HEK293 (cell line): ENCODE data around the gene DNAAF8.

ENCODE experiments used
- ATF2 ChIP-seq: fragments of 450-650 bp; formaldehyde crosslinking; IDR thresholded peaks from 2 replicates; pipeline ENCODE4 v1.5.1; 2016; ENCODE audit warnings: missing biosample characterization, missing genetic modification characterization, low read depth
- CTCF ChIP-seq: fragments of 450-650 bp; formaldehyde crosslinking; IDR thresholded peaks from 2 replicates; pipeline ENCODE4 v1.5.1; 2016; ENCODE audit warnings: missing biosample characterization, missing genetic modification characterization
- SP2 ChIP-seq: fragments of 450-650 bp; formaldehyde crosslinking; IDR thresholded peaks from 2 replicates; pipeline ENCODE4 v1.5.1; 2016; ENCODE audit warnings: missing biosample characterization, missing genetic modification characterization
- TSHZ1 ChIP-seq: fragments of 450-650 bp; formaldehyde crosslinking; IDR thresholded peaks from 2 replicates; pipeline ENCODE4 v1.5.1; 2016; ENCODE audit warnings: missing biosample characterization, missing genetic modification characterization, borderline replicate concordance
- ZNF274 ChIP-seq, 2 experiments: fragments of 200-500 bp in 1 of 2; fragments of 450-650 bp in 1 of 2; sonication (Bioruptor generic) in 1 of 2; formaldehyde crosslinking in 1 of 2; IDR thresholded peaks; 2 replicates each; pipeline versions ENCODE4 v1.5.1 to v1.6.1; 2014 to 2016; ENCODE audit warnings: borderline replicate concordance in 1 of 2, inconsistent platforms in 1 of 2, low read length in 1 of 2, missing biosample characterization in 1 of 2, missing genetic modification characterization in 1 of 2
- ZSCAN18 ChIP-seq: fragments of 450-650 bp; formaldehyde crosslinking; IDR thresholded peaks from 2 replicates; pipeline ENCODE4 v1.5.1; 2016; ENCODE audit warnings: missing biosample characterization, missing genetic modification characterization

- no peak for TF ChIP-seq TSHZ1 (tag by site-specific recombination)
- no peak for TF ChIP-seq ATF2
- no peak for TF ChIP-seq SP2 (tag by site-specific recombination)
- TF ChIP-seq ZNF274 (IDR thresholded peaks at IDR 0.05; ENCODE audit: low read length) = no peak
- no peak for TF ChIP-seq ZNF274 (tag by site-specific recombination; IDR thresholded peaks at IDR 0.05; ENCODE audit: borderline replicate concordance)
- no peak for TF ChIP-seq CTCF
- no peak for TF ChIP-seq ZSCAN18 (tag by site-specific recombination)
Measured at GRCh38 chr16:4703906-4704305, 30.4 kb upstream of the DNAAF8 start.
